ENCODE results near the gene IGF2R. TPM values are rescaled to one million over a fixed set of nuclear protein-coding genes. Genes with fewer than 3 reads are reported as not detected.

The IGF2R gene
- total RNA-seq, 1 experiment from 2014 or later = 9.6 TPM

GRCh38 chr6:160010067-160010466 is 41.2 kb downstream of the IGF2R start:
- H3K79me2 ChIP-seq (ENCODE audit: low read length) = no peaks in the 10 kb centered on the region
- no peaks in the 10 kb centered on the region for H3K9me3 ChIP-seq (ENCODE audit: low read length)
- H3K36me3 ChIP-seq (ENCODE audit: insufficient read depth, low read length) = no peaks in the 10 kb centered on the region
- H3K4me2 ChIP-seq (ENCODE audit: low read depth, low read length, poor library complexity, severe bottlenecking) = no peak overlapping the region
- no peaks in the 10 kb centered on the region for H4K20me1 ChIP-seq (ENCODE audit: insufficient read depth, low read depth, low read length)
- no peaks in the 10 kb centered on the region for H3K4me1 ChIP-seq (ENCODE audit: low read length)
- no peaks in the 10 kb centered on the region for H3K9me2 ChIP-seq (replicated peaks; ENCODE audit: insufficient read depth, low read length)
- no peak overlapping the region for H3K27ac ChIP-seq (ENCODE audit: low read length)
- H2AFZ ChIP-seq (ENCODE audit: low read length) = no peak overlapping the region
- H3K9ac ChIP-seq (ENCODE audit: low read length) = no peak overlapping the region
- no peak for DNase-seq
- no peak overlapping the region for H3K4me3 ChIP-seq (ENCODE audit: low read length)
- no peaks in the 10 kb centered on the region for H3K27me3 ChIP-seq (ENCODE audit: low read length)

- H3K79me2 ChIP-seq (ENCODE audit: low read length) = no peaks in the 10 kb centered on the region
- no peak overlapping the region for H3K27ac ChIP-seq (ENCODE audit: low read length)
- no peak for DNase-seq
- H3K4me1 ChIP-seq (ENCODE audit: low read length) = no peaks in the 10 kb centered on the region
- no peak overlapping the region for H3K4me3 ChIP-seq (ENCODE audit: low read length)
- H3K4me2 ChIP-seq (ENCODE audit: low read depth, low read length, poor library complexity, severe bottlenecking) = no peak overlapping the region
- H3K9me2 ChIP-seq (replicated peaks; ENCODE audit: insufficient read depth, low read length) = no peaks in the 10 kb centered on the region
- no peak overlapping the region for H3K9ac ChIP-seq (ENCODE audit: low read length)
- H2AFZ ChIP-seq (ENCODE audit: low read length) = no peak overlapping the region
- no peaks in the 10 kb centered on the region for H3K36me3 ChIP-seq (ENCODE audit: insufficient read depth, low read length)
- H4K20me1 ChIP-seq (ENCODE audit: insufficient read depth, low read depth, low read length) = no peaks in the 10 kb centered on the region
- H3K27me3 ChIP-seq (ENCODE audit: low read length) = no peaks in the 10 kb centered on the region
- H3K9me3 ChIP-seq (ENCODE audit: low read length) = no peaks in the 10 kb centered on the region
Measured at GRCh38 chr6:160013987-160014868, 45.3 kb downstream of the IGF2R start.

GRCh38 chr6:160014869-160015182 is 45.9 kb downstream of the IGF2R start:
- Histone ChIP-seq H4K20me1 (ENCODE audit: insufficient read depth, low read depth, low read length) (no peaks in the 10 kb centered on the region), H3K4me3 (ENCODE audit: low read length) (no peak overlapping the region), H3K27ac (ENCODE audit: low read length) (no peak overlapping the region), H3K9me3 (ENCODE audit: low read length) (no peaks in the 10 kb centered on the region), H2AFZ (ENCODE audit: low read length) (no peak overlapping the region), H3K27me3 (ENCODE audit: low read length) (no peaks in the 10 kb centered on the region), H3K79me2 (ENCODE audit: low read length) (no peaks in the 10 kb centered on the region), H3K36me3 (ENCODE audit: insufficient read depth, low read length) (no peaks in the 10 kb centered on the region), H3K9me2 (replicated peaks; ENCODE audit: insufficient read depth, low read length) (no peaks in the 10 kb centered on the region), H3K4me2 (ENCODE audit: low read depth, low read length, poor library complexity, severe bottlenecking) (no peak overlapping the region), H3K9ac (ENCODE audit: low read length) (no peak overlapping the region), H3K4me1 (ENCODE audit: low read length) (no peaks in the 10 kb centered on the region)
- DNase-seq = no peak

GRCh38 chr6:160015778-160016684 is 47.1 kb downstream of the IGF2R start:
- no peaks in the 10 kb centered on the region for H3K9me2 ChIP-seq (replicated peaks; ENCODE audit: insufficient read depth, low read length)
- no peak for DNase-seq
- H3K9ac ChIP-seq (ENCODE audit: low read length) = no peak overlapping the region
- no peaks in the 10 kb centered on the region for H3K79me2 ChIP-seq (ENCODE audit: low read length)
- H3K4me3 ChIP-seq (ENCODE audit: low read length) = no peak overlapping the region
- no peak overlapping the region for H3K4me2 ChIP-seq (ENCODE audit: low read depth, low read length, poor library complexity, severe bottlenecking)
- no peaks in the 10 kb centered on the region for H3K36me3 ChIP-seq (ENCODE audit: insufficient read depth, low read length)
- no peaks in the 10 kb centered on the region for H3K9me3 ChIP-seq (ENCODE audit: low read length)
- no peaks in the 10 kb centered on the region for H3K4me1 ChIP-seq (ENCODE audit: low read length)
- no peaks in the 10 kb centered on the region for H3K27me3 ChIP-seq (ENCODE audit: low read length)
- no peak overlapping the region for H3K27ac ChIP-seq (ENCODE audit: low read length)
- no peaks in the 10 kb centered on the region for H4K20me1 ChIP-seq (ENCODE audit: insufficient read depth, low read depth, low read length)
- no peak overlapping the region for H2AFZ ChIP-seq (ENCODE audit: low read length)

GRCh38 chr6:160022101-160022500 is 53.2 kb downstream of the IGF2R start:
- H3K4me2 ChIP-seq (ENCODE audit: low read depth, low read length, poor library complexity, severe bottlenecking) = no peak overlapping the region

GRCh38 chr6:160022793-160023192 is 53.9 kb downstream of the IGF2R start:
- no peaks in the 10 kb centered on the region for H3K9me2 ChIP-seq (replicated peaks; ENCODE audit: insufficient read depth, low read length)
- H3K79me2 ChIP-seq (ENCODE audit: low read length) = no peaks in the 10 kb centered on the region
- H3K4me2 ChIP-seq (ENCODE audit: low read depth, low read length, poor library complexity, severe bottlenecking) = no peak overlapping the region
- no peaks in the 10 kb centered on the region for H3K27me3 ChIP-seq (ENCODE audit: low read length)
- H2AFZ ChIP-seq (ENCODE audit: low read length) = no peak overlapping the region
- no peaks in the 10 kb centered on the region for H3K4me1 ChIP-seq (ENCODE audit: low read length)
- DNase-seq = no peak
- H3K9ac ChIP-seq (ENCODE audit: low read length) = no peak overlapping the region
- no peaks in the 10 kb centered on the region for H3K9me3 ChIP-seq (ENCODE audit: low read length)
- H3K27ac ChIP-seq (ENCODE audit: low read length) = no peak overlapping the region
- no peaks in the 10 kb centered on the region for H4K20me1 ChIP-seq (ENCODE audit: insufficient read depth, low read depth, low read length)
- no peaks in the 10 kb centered on the region for H3K36me3 ChIP-seq (ENCODE audit: insufficient read depth, low read length)
- no peak overlapping the region for H3K4me3 ChIP-seq (ENCODE audit: low read length)

More at GRCh38 chr6:160022101-160022500, 53.2 kb downstream of the IGF2R start:
- no peaks in the 10 kb centered on the region for H3K9me3 ChIP-seq (ENCODE audit: low read length)
- H3K4me1 ChIP-seq (ENCODE audit: low read length) = no peaks in the 10 kb centered on the region
- H3K27ac ChIP-seq (ENCODE audit: low read length) = no peak overlapping the region
- no peak for DNase-seq
- no peaks in the 10 kb centered on the region for H3K79me2 ChIP-seq (ENCODE audit: low read length)
- H3K4me3 ChIP-seq (ENCODE audit: low read length) = no peak overlapping the region
- no peak overlapping the region for H2AFZ ChIP-seq (ENCODE audit: low read length)
- no peaks in the 10 kb centered on the region for H4K20me1 ChIP-seq (ENCODE audit: insufficient read depth, low read depth, low read length)
- no peaks in the 10 kb centered on the region for H3K36me3 ChIP-seq (ENCODE audit: insufficient read depth, low read length)
- no peaks in the 10 kb centered on the region for H3K9me2 ChIP-seq (replicated peaks; ENCODE audit: insufficient read depth, low read length)
- H3K27me3 ChIP-seq (ENCODE audit: low read length) = no peaks in the 10 kb centered on the region
- H3K9ac ChIP-seq (ENCODE audit: low read length) = no peak overlapping the region

GRCh38 chr6:160024152-160024551 is 55.3 kb downstream of the IGF2R start:
- no peak for DNase-seq
- Histone ChIP-seq H3K4me3 (ENCODE audit: low read length) (no peak overlapping the region), H3K4me1 (ENCODE audit: low read length) (no peaks in the 10 kb centered on the region), H3K4me2 (ENCODE audit: low read depth, low read length, poor library complexity, severe bottlenecking) (no peak overlapping the region), H4K20me1 (ENCODE audit: insufficient read depth, low read depth, low read length) (no peaks in the 10 kb centered on the region), H3K36me3 (ENCODE audit: insufficient read depth, low read length) (no peaks in the 10 kb centered on the region), H3K27me3 (ENCODE audit: low read length) (no peaks in the 10 kb centered on the region), H3K9ac (ENCODE audit: low read length) (no peak overlapping the region), H3K9me2 (replicated peaks; ENCODE audit: insufficient read depth, low read length) (no peaks in the 10 kb centered on the region), H3K9me3 (ENCODE audit: low read length) (no peaks in the 10 kb centered on the region), H3K27ac (ENCODE audit: low read length) (no peak overlapping the region), H3K79me2 (ENCODE audit: low read length) (no peaks in the 10 kb centered on the region), H2AFZ (ENCODE audit: low read length) (no peak overlapping the region)

GRCh38 chr6:160027076-160027475 is 58.2 kb downstream of the IGF2R start:
- Histone ChIP-seq H4K20me1 (ENCODE audit: insufficient read depth, low read depth, low read length) (no peaks in the 10 kb centered on the region), H3K27me3 (ENCODE audit: low read length) (no peaks in the 10 kb centered on the region), H3K27ac (ENCODE audit: low read length) (no peak overlapping the region), H3K4me1 (ENCODE audit: low read length) (no peaks in the 10 kb centered on the region), H3K4me3 (ENCODE audit: low read length) (no peak overlapping the region), H3K36me3 (ENCODE audit: insufficient read depth, low read length) (no peaks in the 10 kb centered on the region), H3K79me2 (ENCODE audit: low read length) (no peaks in the 10 kb centered on the region), H2AFZ (ENCODE audit: low read length) (no peak overlapping the region), H3K9me3 (ENCODE audit: low read length) (no peaks in the 10 kb centered on the region), H3K9me2 (replicated peaks; ENCODE audit: insufficient read depth, low read length) (no peaks in the 10 kb centered on the region), H3K9ac (ENCODE audit: low read length) (no peak overlapping the region), H3K4me2 (ENCODE audit: low read depth, low read length, poor library complexity, severe bottlenecking) (no peak overlapping the region)
- no peak for DNase-seq

Measured in Karpas-422 (cell line).